ENCODE data around the gene GALNTL6. TPM values are rescaled to one million over a fixed set of nuclear protein-coding genes. Genes with fewer than 3 reads are reported as not detected.
"Not testable (repeated sequence)": the region's sequence is repeated elsewhere in the genome, so short reads cannot be mapped to it uniquely, and the experiment has no call there.

The GALNTL6 gene
- total and polyA plus RNA-seq, 2 donors from 2014 or later, result 0.60 TPM; not detected in 1

DNA sequence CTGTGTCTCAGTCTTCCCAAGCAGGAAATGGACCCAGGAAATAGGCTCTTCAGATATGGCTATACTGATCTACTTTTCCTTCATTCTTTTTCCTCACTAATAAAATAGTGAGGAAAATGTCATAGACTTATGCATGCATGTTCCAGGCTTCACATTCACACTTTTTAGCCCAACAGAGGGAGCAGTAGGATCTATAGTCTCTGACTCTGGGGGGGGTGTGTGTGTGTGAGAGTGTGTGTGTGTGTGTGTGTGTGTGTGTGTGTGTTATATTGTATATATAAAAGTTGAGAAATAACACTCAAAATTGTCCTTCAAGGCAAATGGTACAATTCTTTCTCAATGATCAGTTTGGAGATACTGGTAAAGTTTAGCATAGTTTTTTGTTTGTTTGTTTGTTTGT, 1058.2 kb downstream of the GALNTL6 start:
- Histone ChIP-seq H3K4me3 (ENCODE audit: low read length in 3 of 3) (no peak overlapping the region), H3K4me1 (ENCODE audit: control insufficient read depth in 2 of 3, insufficient read depth in 2 of 3, low read depth in 1 of 3, low read length in 3 of 3) (no peaks in the 10 kb centered on the region), H3K9me3 (ENCODE audit: control insufficient read depth in 2 of 3, insufficient read depth in 1 of 3, low read length in 3 of 3) (no peaks in the 10 kb centered on the region), H3K36me3 (ENCODE audit: control insufficient read depth in 2 of 3, insufficient read depth in 3 of 3, low read length in 3 of 3) (no peaks in the 10 kb centered on the region), H3K27me3 (ENCODE audit: control insufficient read depth, insufficient read depth, low read length) (no peaks in the 10 kb centered on the region), H3K27ac (ENCODE audit: low read depth in 2 of 2, low read length in 2 of 2) (no peak overlapping the region), H3K9ac (ENCODE audit: low read length in 3 of 3) (no peak overlapping the region)
- intact Hi-C loops (cut with DNase I), result no loop called here
- DNase-seq (no peak), FAIRE-seq (no peak)
- TF ChIP-seq, protein P1, sequence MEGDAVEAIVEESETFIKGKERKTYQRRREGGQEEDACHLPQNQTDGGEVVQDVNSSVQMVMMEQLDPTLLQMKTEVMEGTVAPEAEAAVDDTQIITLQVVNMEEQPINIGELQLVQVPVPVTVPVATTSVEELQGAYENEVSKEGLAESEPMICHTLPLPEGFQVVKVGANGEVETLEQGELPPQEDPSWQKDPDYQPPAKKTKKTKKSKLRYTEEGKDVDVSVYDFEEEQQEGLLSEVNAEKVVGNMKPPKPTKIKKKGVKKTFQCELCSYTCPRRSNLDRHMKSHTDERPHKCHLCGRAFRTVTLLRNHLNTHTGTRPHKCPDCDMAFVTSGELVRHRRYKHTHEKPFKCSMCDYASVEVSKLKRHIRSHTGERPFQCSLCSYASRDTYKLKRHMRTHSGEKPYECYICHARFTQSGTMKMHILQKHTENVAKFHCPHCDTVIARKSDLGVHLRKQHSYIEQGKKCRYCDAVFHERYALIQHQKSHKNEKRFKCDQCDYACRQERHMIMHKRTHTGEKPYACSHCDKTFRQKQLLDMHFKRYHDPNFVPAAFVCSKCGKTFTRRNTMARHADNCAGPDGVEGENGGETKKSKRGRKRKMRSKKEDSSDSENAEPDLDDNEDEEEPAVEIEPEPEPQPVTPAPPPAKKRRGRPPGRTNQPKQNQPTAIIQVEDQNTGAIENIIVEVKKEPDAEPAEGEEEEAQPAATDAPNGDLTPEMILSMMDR (IDR thresholded peaks at IDR 0.05; ENCODE audit: borderline replicate concordance, extremely low read depth, insufficient read depth), result no peak

DNA sequence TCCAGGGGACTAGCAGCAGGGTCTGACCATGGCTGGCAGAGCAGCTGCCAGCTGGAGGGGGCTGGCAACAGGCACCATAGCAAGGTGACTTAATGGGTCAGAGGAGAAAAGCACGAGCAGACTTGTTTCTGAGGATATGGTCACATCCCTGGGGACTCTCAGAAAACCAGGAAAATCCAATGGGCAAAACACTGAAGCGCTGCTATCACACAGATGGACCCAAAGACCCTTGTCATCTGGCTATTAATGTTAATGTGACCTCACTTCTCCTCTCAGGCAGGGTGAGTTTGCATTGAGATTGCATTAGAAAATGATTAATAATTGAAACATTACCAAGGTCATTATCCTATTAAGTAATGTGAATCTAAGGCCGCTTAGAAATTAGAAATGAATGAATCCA, 1061.7 kb downstream of the GALNTL6 start:
- Histone ChIP-seq H3K4me3 (ENCODE audit: low read length in 3 of 3) (no peak overlapping the region), H3K36me3 (ENCODE audit: control insufficient read depth in 2 of 3, insufficient read depth in 3 of 3, low read length in 3 of 3) (no peaks in the 10 kb centered on the region), H3K27ac (ENCODE audit: low read depth in 2 of 2, low read length in 2 of 2) (no peak overlapping the region), H3K9me3 (ENCODE audit: control insufficient read depth in 2 of 3, insufficient read depth in 1 of 3, low read length in 3 of 3) (no peaks in the 10 kb centered on the region), H3K4me1 (ENCODE audit: control insufficient read depth in 2 of 3, insufficient read depth in 2 of 3, low read depth in 1 of 3, low read length in 3 of 3) (no peaks in the 10 kb centered on the region), H3K9ac (ENCODE audit: low read length in 3 of 3) (no peak overlapping the region), H3K27me3 (ENCODE audit: control insufficient read depth, insufficient read depth, low read length) (no peaks in the 10 kb centered on the region)
- intact Hi-C loops (cut with DNase I), result no loop called here
- no peak for FAIRE-seq
- TF ChIP-seq, protein P1 (IDR thresholded peaks at IDR 0.05; ENCODE audit: borderline replicate concordance, extremely low read depth, insufficient read depth), result no peak
- DNase-seq, result no peak

DNA sequence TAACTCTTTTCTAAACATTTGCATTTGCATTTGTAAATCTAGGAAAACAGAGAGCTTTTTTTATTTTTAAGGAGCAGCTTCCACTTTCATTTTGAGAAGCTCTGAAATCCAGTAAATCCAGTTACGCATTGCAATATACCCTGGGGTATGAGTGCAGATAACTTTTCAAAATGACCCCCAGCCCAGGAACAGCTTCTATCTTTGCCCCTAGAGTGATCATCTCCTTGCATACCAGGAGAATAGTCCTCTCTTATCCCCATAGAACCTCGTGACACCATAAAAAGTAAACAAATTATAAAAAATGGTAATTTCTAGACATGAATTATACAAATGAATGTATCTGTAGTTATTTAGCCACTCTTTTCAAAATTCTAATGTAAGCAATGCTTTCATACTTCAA, 1063.2 kb downstream of the GALNTL6 start:
- TF ChIP-seq, protein P1 (IDR thresholded peaks at IDR 0.05; ENCODE audit: borderline replicate concordance, extremely low read depth, insufficient read depth), result no peak
- no peak for FAIRE-seq
- no peak overlapping the region for H3K9ac ChIP-seq (ENCODE audit: low read length in 3 of 3)
- no peaks in the 10 kb centered on the region for H3K36me3 ChIP-seq (ENCODE audit: control insufficient read depth in 2 of 3, insufficient read depth in 3 of 3, low read length in 3 of 3)
- no peak overlapping the region for H3K4me3 ChIP-seq (ENCODE audit: low read length in 3 of 3)
- no peaks in the 10 kb centered on the region for H3K9me3 ChIP-seq (ENCODE audit: control insufficient read depth in 2 of 3, insufficient read depth in 1 of 3, low read length in 3 of 3)
- no peak for DNase-seq
- intact Hi-C loops (cut with DNase I), result no loop called here
- no peak overlapping the region for H3K27ac ChIP-seq (ENCODE audit: low read depth in 2 of 2, low read length in 2 of 2)
- no peaks in the 10 kb centered on the region for H3K27me3 ChIP-seq (ENCODE audit: control insufficient read depth, insufficient read depth, low read length)
- H3K4me1 ChIP-seq (ENCODE audit: control insufficient read depth in 2 of 3, insufficient read depth in 2 of 3, low read depth in 1 of 3, low read length in 3 of 3), result no peaks in the 10 kb centered on the region

DNA sequence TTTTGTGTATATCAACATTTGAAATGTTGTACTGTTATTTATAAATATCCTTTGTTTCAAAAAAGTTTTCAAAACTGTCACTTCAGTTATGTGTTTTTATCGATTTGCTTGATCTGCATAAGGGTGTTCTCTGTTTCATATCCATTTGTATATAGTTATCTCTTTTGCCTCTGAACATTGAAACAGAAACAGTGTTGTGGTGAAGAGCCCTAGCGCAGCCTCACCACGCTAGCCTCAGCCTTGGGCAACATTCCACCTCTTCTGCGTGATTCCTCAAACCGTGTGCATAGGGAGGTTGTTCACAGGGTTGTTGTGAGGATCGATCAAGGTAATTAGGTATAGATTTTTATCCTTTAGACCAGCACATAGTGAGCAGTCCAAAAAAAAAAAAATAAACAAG, 1068.4 kb downstream of the GALNTL6 start:
- no peak overlapping the region for H3K9ac ChIP-seq (ENCODE audit: low read length in 3 of 3)
- intact Hi-C loops (cut with DNase I), result no loop called here
- no peaks in the 10 kb centered on the region for H3K36me3 ChIP-seq (ENCODE audit: control insufficient read depth in 2 of 3, insufficient read depth in 3 of 3, low read length in 3 of 3)
- FAIRE-seq, result no peak
- H3K4me3 ChIP-seq (ENCODE audit: low read length in 3 of 3), result no peak overlapping the region
- no peak for DNase-seq
- TF ChIP-seq, protein P1 (IDR thresholded peaks at IDR 0.05; ENCODE audit: borderline replicate concordance, extremely low read depth, insufficient read depth), result no peak
- H3K4me1 ChIP-seq (ENCODE audit: control insufficient read depth in 2 of 3, insufficient read depth in 2 of 3, low read depth in 1 of 3, low read length in 3 of 3), result no peaks in the 10 kb centered on the region
- no peaks in the 10 kb centered on the region for H3K9me3 ChIP-seq (ENCODE audit: control insufficient read depth in 2 of 3, insufficient read depth in 1 of 3, low read length in 3 of 3)
- H3K27ac ChIP-seq (ENCODE audit: low read depth in 2 of 2, low read length in 2 of 2), result no peak overlapping the region
- H3K27me3 ChIP-seq (ENCODE audit: control insufficient read depth, insufficient read depth, low read length), result no peaks in the 10 kb centered on the region

DNA sequence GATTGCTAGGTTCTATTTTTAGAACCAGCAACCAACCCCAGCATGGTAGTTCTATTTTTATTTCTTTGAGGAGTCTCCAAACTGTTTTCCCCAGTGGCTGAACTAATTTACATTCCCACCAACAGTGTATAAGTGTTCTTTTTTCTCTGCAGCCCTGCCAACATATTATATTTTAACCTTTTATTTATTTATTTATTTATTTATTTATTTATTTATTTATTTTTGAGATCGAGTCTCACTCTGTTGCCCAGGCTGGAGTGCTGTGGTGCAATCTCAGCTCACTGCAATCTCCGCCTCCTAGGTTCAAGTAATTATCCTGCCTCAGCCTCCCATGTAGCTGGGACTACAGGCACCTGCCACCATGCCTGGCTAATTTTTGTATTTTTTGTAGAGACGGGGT, 1074.2 kb downstream of the GALNTL6 start:
- H3K4me1 ChIP-seq (ENCODE audit: control insufficient read depth in 2 of 3, insufficient read depth in 2 of 3, low read depth in 1 of 3, low read length in 3 of 3); H3K4me3 ChIP-seq (ENCODE audit: low read length in 3 of 3); H3K36me3 ChIP-seq (ENCODE audit: control insufficient read depth in 2 of 3, insufficient read depth in 3 of 3, low read length in 3 of 3); H3K27ac ChIP-seq (ENCODE audit: low read depth in 2 of 2, low read length in 2 of 2); DNase-seq; H3K27me3 ChIP-seq (ENCODE audit: control insufficient read depth, insufficient read depth, low read length); H3K9me3 ChIP-seq (ENCODE audit: control insufficient read depth in 2 of 3, insufficient read depth in 1 of 3, low read length in 3 of 3); intact Hi-C loops (cut with DNase I); H3K9ac ChIP-seq (ENCODE audit: low read length in 3 of 3); FAIRE-seq: not testable (repeated sequence)

Measured in kidney (tissue), 14 donors.